Activated T-cell treated with anti-CD3 and anti-CD28 coated beads for 48 hours (primary cell): ENCODE data around the gene RGL4.

Experiments
- DNase-seq: peaks from one replicate; pipeline ENCODE4 v3.0.0-alpha.2; 2020; ENCODE audit warnings: low read depth

Gene RGL4

DNA sequence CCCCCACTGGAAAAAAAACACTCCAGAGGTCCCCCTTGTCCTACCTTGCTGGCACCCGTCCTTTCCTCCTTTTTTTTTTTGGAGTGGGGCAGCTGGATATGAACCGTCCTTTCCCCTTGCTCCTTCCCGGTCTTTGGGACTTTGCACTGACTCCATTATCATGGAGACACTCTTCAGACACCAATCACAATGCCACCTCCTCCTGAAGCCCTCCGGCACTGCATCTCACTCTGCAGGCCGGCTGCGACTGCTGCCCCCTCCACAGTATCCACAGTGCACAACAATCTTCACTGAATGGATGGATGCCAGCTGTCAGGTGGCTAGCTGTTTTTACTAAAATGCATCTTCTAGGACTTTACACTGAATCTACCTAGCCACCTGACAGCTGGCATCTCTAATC lies 12.7 kb upstream of the RGL4 start:
- DNase-seq: no peak

DNA sequence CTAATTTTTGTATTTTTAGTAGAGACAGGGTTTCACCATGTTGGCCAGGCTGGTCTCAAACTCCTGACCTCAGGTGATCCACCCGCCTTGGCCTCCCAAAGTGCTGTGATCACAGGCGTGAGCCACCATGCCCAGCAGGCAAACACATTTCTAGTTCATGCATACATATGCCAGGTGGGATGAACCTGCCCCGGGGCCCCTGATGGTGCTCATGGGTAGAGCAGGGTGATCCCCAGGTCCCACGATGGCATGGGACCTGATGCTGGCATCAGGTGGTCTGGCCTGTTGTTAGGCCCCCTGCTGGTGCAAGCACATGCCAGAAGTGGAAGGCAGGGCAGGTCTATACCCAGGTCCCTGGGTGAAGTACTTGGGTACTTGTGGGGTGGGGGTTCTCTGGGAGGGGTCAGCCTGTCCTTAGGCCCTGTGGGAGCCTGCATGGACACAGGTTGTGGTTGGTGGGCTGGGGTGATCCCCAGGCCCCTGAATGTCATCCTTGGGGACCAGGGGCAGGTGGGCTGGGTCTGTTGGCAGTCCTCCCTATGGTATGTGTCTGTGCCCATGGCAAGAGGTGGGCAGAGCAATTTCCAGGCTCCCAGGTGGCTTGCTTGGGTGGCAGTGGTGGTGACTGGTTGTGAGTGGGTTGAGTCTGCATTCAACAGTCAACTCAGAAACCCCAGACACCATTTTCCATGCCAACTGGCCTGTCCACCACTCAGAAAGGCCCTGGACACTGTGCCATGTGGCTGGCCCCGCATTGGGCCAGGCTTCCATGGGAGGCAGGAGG lies 9.6 kb upstream of the RGL4 start:
- no peak for DNase-seq

DNA sequence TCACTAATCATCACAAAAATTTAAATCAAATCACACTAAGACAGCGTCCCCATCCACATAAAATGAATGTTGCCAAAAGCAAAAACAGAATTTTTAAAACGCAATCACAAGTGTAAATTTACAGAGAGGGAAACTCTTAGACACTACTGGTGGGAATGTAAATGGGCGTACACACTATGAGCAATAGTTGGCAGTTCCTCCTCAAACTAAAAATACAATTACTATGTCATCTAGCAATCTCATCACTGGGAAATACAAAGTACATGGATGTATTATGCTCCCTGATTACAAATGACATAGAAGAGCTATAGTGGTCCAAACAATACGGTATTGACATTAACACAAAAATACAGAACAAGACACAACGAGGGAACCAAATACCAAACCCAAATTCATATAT lies 8.7 kb upstream of the RGL4 start:
- no peak for DNase-seq

DNA sequence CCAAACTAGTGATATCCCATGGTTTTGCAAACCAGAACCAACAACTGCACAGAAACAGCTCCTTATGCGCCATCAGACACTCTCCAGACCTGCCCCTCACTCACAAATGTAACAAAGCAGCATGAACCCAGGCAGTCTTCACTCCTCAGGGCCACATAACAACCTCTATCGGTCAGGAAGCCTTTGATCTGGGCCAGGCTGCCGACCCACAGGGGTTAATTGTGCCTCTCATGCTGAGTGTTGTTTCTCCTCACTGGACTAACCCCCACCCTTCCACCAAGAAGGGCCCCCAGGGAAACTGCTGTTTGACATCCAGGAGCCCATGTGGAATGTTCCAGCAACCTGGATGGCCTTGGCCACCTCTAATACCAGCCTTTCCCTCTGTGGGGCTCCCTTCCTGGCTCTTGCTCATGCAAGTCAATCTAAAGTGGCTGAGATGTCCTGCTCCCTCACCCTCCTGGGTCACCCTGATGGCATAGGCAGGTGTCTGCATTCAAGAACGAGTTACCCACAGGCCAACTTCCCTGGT lies 7.9 kb upstream of the RGL4 start:
- no peak for DNase-seq

- no peak for DNase-seq
Observed at GRCh38 chr22:23683545-23683944, 7.3 kb upstream of the RGL4 start.

DNA sequence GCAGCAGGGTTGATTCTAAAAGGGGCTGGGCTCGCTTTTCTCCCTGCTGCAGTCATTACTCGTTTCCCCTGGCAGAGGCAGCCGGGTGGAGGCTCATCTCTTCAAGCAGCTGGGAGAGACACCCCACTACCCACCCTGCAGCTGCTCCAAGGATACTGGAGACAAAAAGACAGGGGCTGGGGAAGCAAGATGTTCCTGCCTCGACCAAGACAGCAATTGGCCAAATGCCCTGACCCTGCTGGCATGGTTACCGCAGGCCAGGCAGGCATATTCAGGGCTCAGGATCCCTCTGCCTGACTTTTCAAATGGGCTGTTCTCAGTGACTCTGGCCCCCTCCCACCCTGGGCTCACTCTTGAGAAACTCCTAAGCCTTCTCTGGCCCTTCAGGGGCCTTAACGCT lies 6.8 kb upstream of the RGL4 start:
- DNase-seq: no peak

DNA sequence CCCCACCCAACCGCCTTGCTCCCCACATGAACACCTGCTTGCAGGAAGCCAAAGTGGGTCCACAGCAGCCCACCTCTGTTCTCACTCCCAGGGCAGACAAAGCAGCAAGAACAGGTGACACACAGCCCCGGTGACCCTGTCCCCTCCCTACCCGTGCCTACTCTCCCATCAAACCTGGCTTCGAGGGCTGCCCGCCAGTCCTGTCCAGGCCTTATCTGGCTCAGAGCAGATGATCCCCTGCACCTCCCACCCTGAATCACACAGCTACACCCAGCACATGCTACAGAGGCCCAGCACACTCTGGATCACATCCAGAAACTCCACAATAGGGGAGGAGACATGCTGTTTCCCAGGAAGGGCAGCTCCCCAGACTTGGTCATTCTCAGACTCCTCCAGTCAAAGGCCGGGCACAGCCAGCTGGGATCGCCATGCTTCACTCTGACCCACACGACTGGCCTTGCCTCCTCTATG lies 6.2 kb upstream of the RGL4 start:
- DNase-seq: no peak

DNA sequence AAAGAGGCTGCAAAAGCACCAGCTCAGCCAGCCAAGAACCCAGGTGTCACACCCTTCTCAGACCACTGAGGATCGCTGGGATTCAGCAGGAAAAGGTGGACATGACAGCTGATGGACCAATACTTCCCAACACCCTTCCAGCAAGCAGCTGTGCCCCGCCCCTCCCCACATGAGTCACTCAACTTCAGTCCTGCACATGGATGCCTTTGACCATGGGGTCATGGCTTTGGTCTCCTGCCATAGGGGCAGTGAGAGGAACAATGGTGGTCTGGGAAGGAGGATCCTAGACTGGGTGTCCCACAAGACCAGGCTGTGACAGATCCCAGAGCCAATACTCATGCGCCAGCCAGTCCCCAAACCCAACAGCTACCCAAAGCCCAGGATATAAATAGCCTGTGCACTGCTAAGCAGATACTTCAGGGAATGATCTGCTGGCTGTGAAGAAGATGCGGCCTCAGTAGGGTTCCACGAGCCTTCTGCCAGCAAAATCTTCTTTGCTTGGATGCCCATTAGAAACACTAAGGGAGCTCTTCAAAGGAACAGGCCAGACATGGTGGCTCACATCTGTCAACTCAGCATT lies 5.5 kb upstream of the RGL4 start:
- DNase-seq: no peak

GRCh38 chr22:23686416-23687024 lies 4.3 kb upstream of the RGL4 start:
- DNase-seq: no peak

DNA sequence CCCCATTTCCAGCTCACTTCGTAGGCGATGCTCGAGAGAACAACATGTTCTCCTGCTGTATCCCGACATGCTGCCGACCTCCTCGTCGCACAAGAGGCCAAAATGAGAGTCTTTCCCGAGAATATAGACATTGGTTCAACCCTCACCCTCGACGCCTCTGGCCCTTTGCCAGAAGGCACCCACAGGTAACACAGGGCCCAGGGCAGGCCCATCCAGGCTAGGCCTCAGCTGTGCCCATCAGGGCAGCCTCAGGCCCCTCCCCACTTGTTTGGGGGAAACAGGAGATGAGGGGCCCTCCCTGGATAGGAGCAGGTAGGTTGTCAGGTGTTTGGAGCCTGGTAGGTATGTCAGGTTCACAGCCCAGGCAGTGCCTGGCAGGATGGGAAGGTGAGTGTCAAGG lies 2.7 kb upstream of the RGL4 start:
- DNase-seq: no peak

DNA sequence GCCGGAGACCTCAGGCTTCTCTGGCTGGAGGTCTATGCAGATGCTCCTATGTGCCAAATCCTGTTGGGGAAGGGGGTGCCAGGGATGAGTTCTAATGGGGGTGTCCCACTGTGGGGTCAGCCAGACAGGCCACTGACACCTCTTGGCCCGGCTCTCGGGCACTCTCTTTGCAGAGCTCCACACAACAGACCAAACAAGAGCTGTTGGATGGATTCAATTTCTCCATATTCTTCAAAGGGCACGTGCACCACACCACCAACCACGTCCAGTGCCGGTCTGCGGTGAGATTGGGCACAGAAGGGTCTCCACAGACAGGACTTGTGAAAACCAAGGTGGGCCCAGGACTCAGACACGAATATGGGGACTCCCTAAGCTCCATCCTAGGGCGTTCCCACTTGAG lies 2.2 kb upstream of the RGL4 start:
- no peak for DNase-seq

DNA sequence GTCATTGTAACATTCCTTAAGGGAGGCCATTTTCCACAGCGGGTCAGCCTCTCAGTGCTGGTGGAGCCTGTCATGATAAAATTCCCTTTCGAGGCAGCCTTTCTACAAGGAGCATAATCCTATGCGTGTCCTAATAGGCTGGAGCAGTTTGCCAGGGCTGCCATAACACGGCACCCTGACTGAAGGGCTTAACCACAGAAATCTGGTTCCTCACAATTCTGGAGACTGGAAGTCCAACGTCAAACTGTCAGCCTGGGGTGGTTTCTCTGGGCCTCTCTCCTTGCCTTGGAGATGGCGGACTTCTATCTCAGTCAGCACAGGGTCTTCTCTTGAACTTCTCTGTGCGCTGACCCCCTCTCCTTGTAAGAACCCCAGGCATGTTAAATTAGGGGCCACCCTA lies 1.4 kb upstream of the RGL4 start:
- DNase-seq: no peak

- DNase-seq: no peak
Observed at GRCh38 chr22:23691748-23692423, 1.1 kb downstream of the RGL4 start.

DNA sequence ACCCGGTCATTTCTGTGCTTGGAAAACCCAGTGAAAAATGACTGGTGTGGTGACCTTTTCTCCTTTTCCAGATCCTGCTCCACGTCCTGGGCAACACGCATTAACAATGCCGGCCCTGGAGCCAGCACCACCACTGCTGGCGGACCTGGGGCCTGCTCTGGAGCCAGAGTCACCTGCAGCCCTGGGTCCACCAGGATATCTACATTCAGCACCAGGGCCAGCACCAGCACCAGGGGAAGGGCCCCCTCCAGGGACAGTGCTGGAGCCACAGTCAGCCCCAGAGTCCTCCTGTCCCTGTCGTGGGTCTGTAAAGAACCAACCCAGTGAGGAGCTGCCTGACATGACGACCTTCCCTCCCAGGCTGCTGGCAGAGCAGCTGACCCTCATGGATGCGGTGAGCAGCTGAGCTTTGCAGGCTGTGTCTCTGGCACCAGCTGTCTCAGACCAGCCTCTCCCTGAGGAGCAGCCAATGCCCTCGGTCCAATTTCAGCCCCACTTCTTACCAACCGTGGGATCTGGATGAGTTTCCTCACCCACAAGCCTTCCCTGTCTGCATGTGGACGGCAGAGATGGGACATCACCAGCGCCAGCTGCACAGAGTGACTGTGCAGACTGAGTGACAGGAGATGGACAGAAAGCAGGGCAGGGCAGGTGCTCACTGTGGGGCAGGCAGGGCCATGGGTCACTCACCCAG lies 1.9 kb downstream of the RGL4 start:
- DNase-seq: no peak

GRCh38 chr22:23693979-23694680 lies 3.3 kb downstream of the RGL4 start:
- no peak for DNase-seq

DNA sequence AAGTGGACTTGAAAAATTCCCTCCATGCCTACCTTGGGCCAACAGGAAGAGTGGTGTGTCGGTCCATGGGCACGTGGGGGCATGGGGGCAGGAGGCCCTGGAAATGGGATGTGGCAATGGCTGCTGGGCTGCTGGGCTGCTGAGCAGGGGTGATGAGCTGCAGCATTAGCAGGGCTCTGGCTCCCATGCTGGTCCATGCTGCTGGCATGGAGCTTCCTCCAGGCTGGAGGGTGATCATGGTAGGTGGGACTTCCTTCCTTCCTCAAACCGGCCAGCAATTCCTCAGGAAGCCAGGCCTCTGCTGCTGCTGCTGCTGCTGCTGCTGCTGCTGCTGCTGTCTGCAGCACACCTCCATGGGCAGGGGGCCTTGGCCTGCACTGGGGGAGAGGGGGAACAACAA lies 4.3 kb downstream of the RGL4 start:
- no peak for DNase-seq

DNA sequence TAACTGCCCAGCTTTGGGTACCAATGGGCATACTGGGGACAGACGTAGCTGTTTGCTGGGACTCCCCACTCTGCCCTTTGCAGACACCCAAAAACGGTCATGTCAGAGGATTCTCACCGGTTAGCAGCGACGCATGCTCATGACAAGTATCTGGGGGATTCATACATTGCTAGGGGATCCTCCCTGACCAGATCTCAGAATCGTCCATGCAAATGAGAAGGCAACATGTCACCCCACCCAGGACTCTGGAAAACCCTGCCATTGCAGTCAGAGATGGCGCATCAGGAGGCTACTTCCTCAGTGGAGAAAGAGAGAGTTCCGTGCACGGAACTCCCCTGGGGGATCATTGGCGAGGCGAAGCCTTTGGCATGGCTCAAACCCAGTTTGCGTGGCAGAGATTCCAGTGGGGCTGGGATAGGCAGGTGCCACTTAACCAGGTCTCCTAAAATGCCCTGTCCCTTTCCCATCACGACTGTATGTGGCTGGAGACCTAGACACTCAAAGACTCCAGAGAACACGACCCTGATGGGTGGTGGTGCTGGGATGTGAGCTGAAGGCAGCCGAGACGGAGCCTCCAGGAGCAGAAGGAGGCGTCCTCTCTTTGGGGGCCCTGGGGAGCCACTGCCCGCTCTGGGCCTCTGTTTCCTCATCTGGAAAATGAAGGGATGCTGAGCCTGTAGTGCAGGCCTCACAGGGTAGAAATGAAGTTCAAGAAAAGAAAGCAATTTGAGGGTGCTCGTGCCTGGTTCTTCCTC lies 4.9 kb downstream of the RGL4 start:
- DNase-seq: no peak

DNA sequence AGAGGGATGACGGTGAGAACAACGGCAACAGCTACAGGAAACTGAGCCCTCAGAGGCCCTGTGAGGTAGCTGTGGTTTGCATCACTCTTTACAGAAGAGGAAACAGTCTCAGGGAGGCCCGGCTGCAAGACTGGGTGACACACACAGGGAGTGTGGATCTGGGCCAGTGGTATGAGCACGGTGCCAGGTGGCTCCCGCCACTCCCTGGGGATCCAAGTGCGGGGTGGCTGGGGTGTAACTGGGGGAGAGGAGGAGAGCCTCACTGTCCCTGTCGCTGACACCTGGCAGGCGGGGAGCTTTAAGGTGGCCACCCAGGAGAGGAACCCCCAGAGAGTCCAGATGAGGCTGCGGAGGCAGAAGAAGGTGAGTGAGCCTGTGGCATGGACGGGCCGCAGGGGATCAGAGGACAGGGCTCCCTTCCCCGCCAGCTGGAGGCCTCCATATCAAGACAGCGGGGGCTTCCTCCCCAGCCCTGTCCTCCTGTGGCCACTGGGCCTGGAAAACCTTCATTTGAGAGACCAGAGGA lies 5.6 kb downstream of the RGL4 start:
- peak; percentile 66 for DNase-seq

DNA sequence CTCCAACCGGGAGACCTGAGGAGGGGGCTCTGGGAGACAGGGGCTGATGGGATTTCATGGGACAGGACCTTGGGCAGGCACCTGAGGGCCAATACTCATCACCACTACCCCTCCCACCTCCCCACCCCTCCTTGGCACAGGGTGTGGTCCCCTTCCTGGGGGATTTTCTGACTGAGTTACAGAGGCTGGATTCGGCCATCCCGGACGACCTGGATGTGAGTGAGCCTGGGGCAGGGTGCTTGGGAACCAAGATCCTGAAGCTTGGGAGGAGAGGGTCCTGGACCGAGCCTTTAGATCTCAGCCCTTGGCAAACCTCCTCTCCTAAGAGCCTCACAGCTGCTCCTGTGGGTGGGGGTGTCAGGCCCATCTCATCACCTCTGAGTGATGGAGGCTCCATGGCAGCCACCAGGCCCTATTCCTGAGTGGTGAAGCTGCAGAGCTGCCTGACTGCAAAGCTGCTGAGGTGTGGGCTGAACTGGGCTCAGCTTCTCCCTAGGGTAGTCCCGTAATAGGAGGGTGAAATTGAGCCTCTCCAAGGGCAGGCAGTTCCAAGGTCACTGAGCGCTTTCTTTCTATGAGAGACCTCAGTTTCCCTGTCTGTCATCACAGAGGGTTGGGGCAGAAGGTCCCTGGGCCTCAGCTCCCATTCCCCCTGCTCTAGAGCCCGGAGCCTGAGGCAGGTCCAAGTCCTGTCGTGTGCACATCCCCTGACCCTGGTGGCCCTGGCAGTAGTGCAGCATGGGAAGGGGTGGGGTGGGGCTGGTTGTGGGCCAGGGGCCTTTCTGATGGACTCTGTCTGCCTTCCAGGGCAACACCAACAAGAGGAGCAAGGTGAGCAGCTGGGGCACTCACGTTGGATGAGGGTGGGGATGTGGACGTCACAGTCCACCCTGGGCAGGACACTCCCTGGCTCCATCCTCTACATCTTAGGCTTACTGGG lies 6.5 kb downstream of the RGL4 start:
- DNase-seq: no peak
